Astrocyte of the cerebellum (primary cell): ENCODE data around the gene UCN3.

Experiments used
- DNase-seq: peaks from one replicate; pipeline ENCODE4 v3.0.0-alpha.2; 2011; ENCODE audit warnings: low read depth
- H3K4me3 ChIP-seq: 2 replicates; pipeline ENCODE4 v1.5.1; 2011; ENCODE audit warnings: mild to moderate bottlenecking, low read depth, low read length, moderate library complexity
- in situ Hi-C: cut with HindIII; loops from 2 replicates; pipeline ENCODE4 v1.10.0; 2017; ENCODE audit warnings: low sequenced_read_pairs
- TF ChIP-seq, protein P1 (sequence below): IDR thresholded peaks from 2 replicates; pipeline ENCODE4 v1.5.1; 2012; ENCODE audit warnings: low read length, low read depth, moderate library complexity, mild to moderate bottlenecking; ENCODE audit errors: missing control alignments

UCN3 gene

DNA sequence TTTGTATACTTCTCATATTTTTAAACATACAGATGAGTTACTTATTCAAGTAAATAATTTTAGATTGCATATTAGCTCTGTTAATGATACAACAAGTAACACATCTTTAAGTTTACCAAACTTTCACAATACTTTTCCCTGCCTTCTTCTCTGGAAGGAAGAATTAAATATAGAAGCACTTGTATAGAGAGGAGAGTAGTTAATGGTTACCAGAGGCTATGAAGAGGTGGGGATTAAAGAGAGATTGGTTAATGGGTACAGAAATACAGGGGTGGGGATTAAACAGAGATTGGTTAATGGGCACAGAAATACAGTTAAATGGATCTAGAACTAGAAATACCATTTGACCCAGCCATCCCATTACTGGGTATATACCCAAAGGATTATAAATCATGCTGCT, 20.0 kb upstream of the UCN3 start:
- in situ Hi-C loops: no loop called here
- H3K4me3 ChIP-seq: no peak overlapping the region
- DNase-seq: no peak
- TF ChIP-seq, protein P1, sequence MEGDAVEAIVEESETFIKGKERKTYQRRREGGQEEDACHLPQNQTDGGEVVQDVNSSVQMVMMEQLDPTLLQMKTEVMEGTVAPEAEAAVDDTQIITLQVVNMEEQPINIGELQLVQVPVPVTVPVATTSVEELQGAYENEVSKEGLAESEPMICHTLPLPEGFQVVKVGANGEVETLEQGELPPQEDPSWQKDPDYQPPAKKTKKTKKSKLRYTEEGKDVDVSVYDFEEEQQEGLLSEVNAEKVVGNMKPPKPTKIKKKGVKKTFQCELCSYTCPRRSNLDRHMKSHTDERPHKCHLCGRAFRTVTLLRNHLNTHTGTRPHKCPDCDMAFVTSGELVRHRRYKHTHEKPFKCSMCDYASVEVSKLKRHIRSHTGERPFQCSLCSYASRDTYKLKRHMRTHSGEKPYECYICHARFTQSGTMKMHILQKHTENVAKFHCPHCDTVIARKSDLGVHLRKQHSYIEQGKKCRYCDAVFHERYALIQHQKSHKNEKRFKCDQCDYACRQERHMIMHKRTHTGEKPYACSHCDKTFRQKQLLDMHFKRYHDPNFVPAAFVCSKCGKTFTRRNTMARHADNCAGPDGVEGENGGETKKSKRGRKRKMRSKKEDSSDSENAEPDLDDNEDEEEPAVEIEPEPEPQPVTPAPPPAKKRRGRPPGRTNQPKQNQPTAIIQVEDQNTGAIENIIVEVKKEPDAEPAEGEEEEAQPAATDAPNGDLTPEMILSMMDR: no peak

- in situ Hi-C loops: no loop called here
- H3K4me3 ChIP-seq: no peak overlapping the region
- TF ChIP-seq, protein P1: no peak
- no peak for DNase-seq
These were observed 17.9 kb upstream of the UCN3 start for GRCh38 chr10:5346881-5347280.

DNA sequence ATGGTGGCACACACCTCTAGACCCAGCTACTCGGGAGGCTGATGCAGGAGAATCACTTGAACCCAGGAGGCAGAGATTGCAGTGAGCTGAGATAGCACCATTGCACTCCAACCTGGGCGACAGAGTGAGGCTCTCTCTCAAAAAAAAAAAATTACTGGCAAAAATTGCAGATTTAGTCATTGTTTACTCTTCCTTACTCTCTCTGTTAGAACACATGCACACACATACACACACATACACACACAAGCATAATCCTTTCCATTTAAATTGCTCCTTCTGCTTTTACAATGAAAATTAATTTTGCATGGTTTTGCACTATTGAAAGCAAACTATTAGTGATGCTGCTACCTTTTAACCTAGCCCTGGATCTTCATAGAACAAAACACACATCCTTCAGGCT, 15.4 kb upstream of the UCN3 start:
- TF ChIP-seq, protein P1: no peak
- H3K4me3 ChIP-seq: no peak overlapping the region
- in situ Hi-C loops: no loop called here
- no peak for DNase-seq

GRCh38 chr10:5354068-5354467, 10.7 kb upstream of the UCN3 start:
- TF ChIP-seq, protein P1: no peak
- in situ Hi-C loops: no loop called here
- DNase-seq: no peak
- no peak overlapping the region for H3K4me3 ChIP-seq

GRCh38 chr10:5355594-5356301, 9.0 kb upstream of the UCN3 start:
- H3K4me3 ChIP-seq: no peak overlapping the region
- no peak for DNase-seq
- in situ Hi-C loops: no loop called here
- TF ChIP-seq, protein P1: no peak

GRCh38 chr10:5356302-5356763, 8.4 kb upstream of the UCN3 start:
- no peak for DNase-seq
- H3K4me3 ChIP-seq: no peak overlapping the region
- TF ChIP-seq, protein P1: no peak
- in situ Hi-C loops: no loop called here
